ENCODE results near the gene ZNF570.

GRCh38 chr19:37467608-37468090 is 1.5 kb upstream of the ZNF570 start:
- TF ChIP-seq POLR2A (IDR thresholded peaks at IDR 0.05; ENCODE audit: low read depth, low read length) (no peak), MAX (IDR thresholded peaks at IDR 0.05; ENCODE audit: insufficient read depth, insufficient read length) (no peak), CTCF (IDR thresholded peaks at IDR 0.05; ENCODE audit: extremely low read depth in 1 of 2, insufficient read depth in 1 of 2, low read depth in 1 of 2, low read length in 2 of 2) (no peak)
